ENCODE measurements around the gene SARNP. TPM values are rescaled to one million over a fixed set of nuclear protein-coding genes. Genes with fewer than 3 reads are reported as not detected.

SARNP gene
- total RNA-seq, 1 experiment from 2014 or later = 308 TPM

- peak; percentile 65 for DNase-seq (ENCODE audit: low spot score)
Measured at GRCh38 chr12:55742719-55743405, 74.7 kb downstream of the SARNP start, which contains the start of gene GDF11. TSS of gene GDF11 (plus strand) at chr12:55743122. CDS start at chr12:55743317, 195 bp downstream.

GRCh38 chr12:55741931-55742680 lies 75.4 kb downstream of the SARNP start:
- no peak for DNase-seq (ENCODE audit: low spot score)

- no peak for DNase-seq (ENCODE audit: low spot score)
Measured at GRCh38 chr12:55739025-55739378, 78.5 kb downstream of the SARNP start.

GRCh38 chr12:55738123-55739024 lies 79.2 kb downstream of the SARNP start:
- peak; percentile 71 for DNase-seq (ENCODE audit: low spot score)

- DNase-seq (ENCODE audit: low spot score) = no peak
Measured at GRCh38 chr12:55737581-55738122, 79.9 kb downstream of the SARNP start.

- DNase-seq (ENCODE audit: low spot score) = peak; percentile 52
Measured at GRCh38 chr12:55736780-55737580, 80.5 kb downstream of the SARNP start.

- no peak for DNase-seq (ENCODE audit: low spot score)
Measured at GRCh38 chr12:55736076-55736475, 81.4 kb downstream of the SARNP start.

GRCh38 chr12:55734595-55734994 lies 82.9 kb downstream of the SARNP start:
- DNase-seq (ENCODE audit: low spot score) = no peak

GRCh38 chr12:55733858-55734257 lies 83.7 kb downstream of the SARNP start:
- no peak for DNase-seq (ENCODE audit: low spot score)

- DNase-seq (ENCODE audit: low spot score) = no peak
Measured at GRCh38 chr12:55733021-55733555, 84.4 kb downstream of the SARNP start.

- DNase-seq (ENCODE audit: low spot score) = no peak
Measured at GRCh38 chr12:55732288-55732687, 85.2 kb downstream of the SARNP start.

GRCh38 chr12:55729819-55730818 lies 87.4 kb downstream of the SARNP start:
- peak; percentile 56 for DNase-seq (ENCODE audit: low spot score)

GRCh38 chr12:55728939-55729818 lies 88.3 kb downstream of the SARNP start, which contains the start of gene CD63:
TSS of gene CD63 (minus strand) at chr12:55729009. CDS start at chr12:55728341, 668 bp downstream.
- DNase-seq (ENCODE audit: low spot score) = peak; percentile 93

GRCh38 chr12:55728186-55728938 lies 89.2 kb downstream of the SARNP start:
- DNase-seq (ENCODE audit: low spot score) = peak; percentile 48

- DNase-seq (ENCODE audit: low spot score) = peak; percentile 75
Measured at GRCh38 chr12:55727643-55728185, 89.8 kb downstream of the SARNP start.

- DNase-seq (ENCODE audit: low spot score) = no peak
Measured at GRCh38 chr12:55726971-55727370, 90.6 kb downstream of the SARNP start.

GRCh38 chr12:55725556-55725955 lies 92.0 kb downstream of the SARNP start:
- no peak for DNase-seq (ENCODE audit: low spot score)

Measured in A172 (cell line).